VCaP (cell line): ENCODE results near the gene NRP1.

ENCODE experiments used
- H3K27ac ChIP-seq: fragments of 450-650 bp; 2 replicates; pipeline ENCODE4 v1.5.1; 2017
- TF ChIP-seq, protein P1 (sequence below): fragments of 450-650 bp; conservative IDR thresholded peaks from 2 replicates; pipeline ENCODE4 v1.5.1; 2017; ENCODE audit warnings: mild to moderate bottlenecking, moderate library complexity

NRP1 gene

DNA sequence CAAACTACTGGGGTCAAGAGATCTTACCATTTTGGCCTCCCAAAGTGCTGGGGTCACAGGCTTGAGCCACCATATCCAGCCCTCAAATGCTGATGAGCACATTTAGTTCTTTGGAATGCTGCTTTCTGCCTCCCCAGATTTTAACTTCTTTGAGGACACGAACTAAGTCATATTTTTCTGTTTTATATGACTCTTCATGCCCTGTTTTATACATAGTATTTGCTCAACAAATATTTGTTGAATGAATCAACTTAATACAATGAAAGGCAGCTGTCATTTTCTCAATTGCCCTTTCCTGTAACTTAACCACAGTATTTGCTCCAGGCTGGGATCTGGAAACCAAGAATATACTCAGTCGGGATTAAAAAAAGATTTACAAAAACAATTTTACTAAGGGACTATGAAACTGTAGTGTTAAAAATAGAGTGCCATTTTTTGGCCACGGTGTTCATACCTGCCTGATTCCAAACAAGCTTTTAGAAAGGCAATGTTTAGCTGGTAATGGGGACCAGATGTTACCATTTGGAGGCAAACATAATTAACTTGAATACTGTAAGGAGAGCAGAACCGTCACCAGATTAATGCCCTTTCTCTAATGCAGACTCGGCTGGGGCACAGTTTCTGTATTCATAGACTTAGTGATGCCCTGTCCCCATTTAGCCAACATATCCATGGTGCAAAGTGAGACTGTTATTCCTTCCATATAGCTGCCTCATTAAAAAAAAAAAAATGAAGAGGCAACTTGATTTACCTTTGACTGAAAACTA lies 117.6 kb downstream of the NRP1 start:
- no peak overlapping the region for H3K27ac ChIP-seq
- TF ChIP-seq, protein P1, sequence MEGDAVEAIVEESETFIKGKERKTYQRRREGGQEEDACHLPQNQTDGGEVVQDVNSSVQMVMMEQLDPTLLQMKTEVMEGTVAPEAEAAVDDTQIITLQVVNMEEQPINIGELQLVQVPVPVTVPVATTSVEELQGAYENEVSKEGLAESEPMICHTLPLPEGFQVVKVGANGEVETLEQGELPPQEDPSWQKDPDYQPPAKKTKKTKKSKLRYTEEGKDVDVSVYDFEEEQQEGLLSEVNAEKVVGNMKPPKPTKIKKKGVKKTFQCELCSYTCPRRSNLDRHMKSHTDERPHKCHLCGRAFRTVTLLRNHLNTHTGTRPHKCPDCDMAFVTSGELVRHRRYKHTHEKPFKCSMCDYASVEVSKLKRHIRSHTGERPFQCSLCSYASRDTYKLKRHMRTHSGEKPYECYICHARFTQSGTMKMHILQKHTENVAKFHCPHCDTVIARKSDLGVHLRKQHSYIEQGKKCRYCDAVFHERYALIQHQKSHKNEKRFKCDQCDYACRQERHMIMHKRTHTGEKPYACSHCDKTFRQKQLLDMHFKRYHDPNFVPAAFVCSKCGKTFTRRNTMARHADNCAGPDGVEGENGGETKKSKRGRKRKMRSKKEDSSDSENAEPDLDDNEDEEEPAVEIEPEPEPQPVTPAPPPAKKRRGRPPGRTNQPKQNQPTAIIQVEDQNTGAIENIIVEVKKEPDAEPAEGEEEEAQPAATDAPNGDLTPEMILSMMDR: no peak

DNA sequence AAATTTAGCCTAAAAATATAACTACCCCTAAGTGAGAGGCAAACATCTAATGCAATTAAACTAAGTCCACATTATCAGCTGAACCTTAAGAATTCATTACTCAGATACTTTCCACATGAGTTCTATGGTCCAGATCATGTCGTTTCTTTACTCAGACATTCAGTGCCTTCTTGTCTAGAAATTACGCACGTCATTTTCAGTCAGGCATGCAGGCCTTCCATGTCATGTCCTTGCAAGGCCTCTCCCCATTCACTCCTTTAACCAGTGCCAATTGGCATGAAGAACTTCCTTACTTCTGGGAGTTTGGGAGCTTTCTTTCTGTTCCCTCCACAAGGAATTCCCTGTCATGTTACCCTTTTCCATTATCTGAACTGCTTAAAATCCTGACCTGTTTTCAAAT lies 118.8 kb downstream of the NRP1 start:
- H3K27ac ChIP-seq: no peak overlapping the region
- TF ChIP-seq, protein P1: no peak

DNA sequence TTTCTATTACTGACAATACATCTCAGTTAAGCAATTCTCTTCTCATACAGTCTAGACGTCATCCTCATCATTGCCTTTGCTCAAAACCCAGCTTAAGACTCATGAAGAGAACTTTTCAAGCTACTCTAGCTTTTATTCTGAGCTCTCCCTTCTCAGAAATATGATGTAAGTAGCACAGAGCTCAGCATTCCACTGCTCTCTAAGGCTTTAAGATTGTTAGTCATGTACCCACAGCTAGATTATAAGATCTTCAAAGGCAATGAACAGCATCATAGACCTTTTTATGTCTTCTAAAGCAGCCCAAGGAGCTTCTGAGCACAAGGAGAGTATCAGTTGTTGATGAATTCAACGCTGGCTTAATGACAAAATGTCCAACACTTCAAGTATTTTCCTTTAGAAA lies 119.3 kb downstream of the NRP1 start:
- TF ChIP-seq, protein P1: no peak
- no peak overlapping the region for H3K27ac ChIP-seq

DNA sequence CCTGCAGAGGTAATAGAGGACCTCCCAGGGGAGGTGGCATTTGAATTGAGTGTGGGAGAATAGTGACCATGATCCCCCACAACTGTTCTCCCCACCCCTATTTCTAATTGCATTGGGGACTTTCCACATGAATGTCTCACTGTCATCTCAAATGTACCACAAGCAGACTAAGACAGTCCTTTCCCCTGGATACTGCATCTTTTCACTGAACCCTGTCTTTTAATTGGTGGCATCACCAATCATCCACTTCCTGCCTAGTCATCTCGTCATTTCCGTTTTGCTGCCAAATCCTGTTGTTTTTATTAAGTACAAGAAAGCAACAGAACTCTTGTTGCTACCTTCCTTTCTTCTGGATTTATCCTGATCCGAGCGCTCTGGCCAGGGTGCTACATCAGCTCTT lies 120.3 kb downstream of the NRP1 start:
- TF ChIP-seq, protein P1: no peak
- no peak overlapping the region for H3K27ac ChIP-seq

DNA sequence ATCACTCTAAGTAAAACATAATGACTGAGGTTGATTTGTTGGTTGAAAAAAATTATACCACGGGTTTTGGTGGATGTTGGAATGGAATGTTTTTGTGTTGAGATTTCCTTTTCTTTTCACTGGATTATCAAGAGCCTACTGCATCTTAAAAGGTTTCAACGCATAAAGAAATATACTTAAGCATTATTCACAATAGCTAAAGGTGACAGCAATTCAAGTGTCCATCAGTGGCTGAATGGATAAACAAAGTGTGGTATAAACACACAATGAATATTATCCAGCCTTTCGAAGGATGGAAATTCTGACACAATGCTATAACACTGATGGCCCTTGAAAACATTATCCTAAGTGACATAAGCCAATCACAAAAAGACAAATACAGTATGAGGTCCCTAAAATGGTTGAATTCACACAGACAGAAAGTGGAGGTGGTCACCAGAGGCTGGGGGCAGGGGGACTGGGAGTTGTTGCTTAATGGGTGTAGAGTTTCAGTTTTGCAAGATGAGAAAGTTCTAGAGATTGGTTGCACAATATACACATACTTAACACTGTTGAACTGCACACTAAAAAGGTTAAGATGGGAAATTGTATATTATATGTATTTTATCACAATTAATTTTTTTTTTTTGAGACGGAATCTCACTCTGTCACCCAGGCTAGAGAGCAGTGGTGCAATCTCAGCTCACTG lies 122.3 kb downstream of the NRP1 start:
- H3K27ac ChIP-seq: no peak overlapping the region
- TF ChIP-seq, protein P1: no peak

DNA sequence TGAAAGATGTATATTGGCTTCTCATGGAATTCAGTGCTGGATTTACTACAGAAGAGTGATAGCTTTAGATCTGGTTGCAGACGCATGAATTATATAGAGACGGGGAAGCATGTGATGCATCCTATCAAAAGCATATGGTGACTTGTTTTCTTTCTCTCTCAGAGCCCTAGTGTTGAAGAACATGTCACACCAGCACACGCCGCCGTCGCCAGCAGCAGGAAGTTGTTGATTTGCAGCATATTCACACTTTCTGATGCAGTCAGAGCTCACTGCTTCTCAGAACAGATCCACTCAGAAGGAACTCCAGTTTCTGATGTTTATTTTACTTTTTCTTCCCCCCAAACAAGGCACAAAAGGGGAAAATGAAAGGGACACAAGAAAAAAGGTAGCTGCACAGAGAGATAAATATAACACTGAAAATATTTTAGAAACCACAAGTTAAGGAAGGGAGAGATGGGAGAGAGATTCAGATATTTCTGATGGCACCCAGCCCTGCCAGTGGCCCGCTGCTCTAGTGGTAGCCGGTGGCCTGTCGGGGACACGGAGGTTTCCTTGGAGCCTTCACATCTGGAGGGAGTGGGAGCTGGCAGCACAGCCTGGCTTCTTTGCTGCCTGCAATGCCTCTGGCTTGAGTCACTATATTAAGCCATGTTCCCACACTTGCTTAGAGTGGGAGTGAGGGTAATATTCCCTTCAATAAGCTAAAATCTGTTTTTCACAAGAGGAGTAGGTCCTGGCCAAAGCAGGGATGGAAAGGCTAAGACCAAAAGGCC lies 123.2 kb downstream of the NRP1 start:
- no peak overlapping the region for H3K27ac ChIP-seq

More for the DNA sequence above, 123.2 kb downstream of the NRP1 start:
- TF ChIP-seq, protein P1: no peak
